Left hindlimb (tissue), 1 donor: Measurements from ENCODE around the gene CRACR2B.

Source experiments
- DNase-seq: peaks from one replicate; pipeline ENCODE4 v3.0.0-alpha.2; 2018

The CRACR2B gene

DNA sequence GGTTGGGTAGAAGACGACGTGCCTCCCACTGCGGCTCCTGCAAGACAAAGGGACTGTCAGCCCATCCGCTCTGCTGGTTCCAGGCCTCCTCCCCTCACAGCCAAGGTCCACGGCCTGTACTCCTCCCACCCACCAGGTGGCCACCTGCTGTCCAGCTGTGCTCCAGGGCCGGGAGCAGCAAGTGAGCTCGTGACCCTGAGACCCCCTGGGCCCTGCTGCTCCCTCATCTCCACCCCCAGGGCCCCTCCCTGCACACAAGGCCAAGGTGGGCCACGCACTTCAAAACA is 42.4 kb downstream of the CRACR2B start:
- no peak for DNase-seq

DNA sequence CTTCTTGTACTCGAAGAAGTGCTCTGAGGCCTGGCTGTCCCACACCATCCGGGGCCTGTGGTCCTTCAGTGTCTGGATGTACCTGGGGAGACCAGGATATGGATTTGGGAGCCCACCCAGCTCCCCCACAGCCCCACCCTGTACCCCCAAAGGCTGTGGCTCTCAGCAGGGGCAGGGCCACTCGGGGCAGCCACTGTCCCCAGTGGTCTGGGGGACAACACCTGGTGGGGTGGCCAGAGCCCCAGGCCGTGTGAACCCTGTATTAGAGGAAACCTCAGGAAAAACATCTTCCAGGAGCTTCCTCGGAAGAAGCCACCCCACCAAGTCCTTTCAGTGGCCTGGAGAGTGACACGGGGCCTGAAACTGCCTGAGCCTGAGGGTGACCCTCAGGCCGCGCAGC is 42.7 kb downstream of the CRACR2B start:
- no peak for DNase-seq

DNA sequence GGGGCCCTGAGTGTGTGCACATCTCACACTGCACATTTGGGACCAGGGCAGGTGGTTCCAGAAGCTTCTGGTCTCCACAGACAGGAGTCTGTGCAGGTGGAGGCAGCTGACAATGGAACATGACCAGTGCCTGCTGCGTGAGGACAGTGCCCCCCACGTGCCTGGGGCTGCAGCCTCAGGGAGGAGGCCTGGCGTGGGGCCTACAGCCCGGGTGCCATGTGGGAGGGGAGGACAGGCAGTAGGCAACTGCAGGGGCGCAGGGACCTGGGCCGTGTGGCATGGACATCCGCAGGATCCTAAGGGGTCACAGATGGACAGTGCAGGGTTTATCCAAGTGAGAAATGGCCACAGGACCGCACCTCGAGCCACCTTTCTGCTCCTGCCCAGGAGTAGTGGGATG is 43.8 kb downstream of the CRACR2B start:
- DNase-seq = no peak

GRCh38 chr11:872799-873198 is 45.1 kb downstream of the CRACR2B start:
- DNase-seq = no peak

- DNase-seq = no peak
These were observed 46.0 kb downstream of the CRACR2B start for GRCh38 chr11:873706-874105.

- no peak for DNase-seq
These were observed 47.5 kb downstream of the CRACR2B start for GRCh38 chr11:875203-875602.

DNA sequence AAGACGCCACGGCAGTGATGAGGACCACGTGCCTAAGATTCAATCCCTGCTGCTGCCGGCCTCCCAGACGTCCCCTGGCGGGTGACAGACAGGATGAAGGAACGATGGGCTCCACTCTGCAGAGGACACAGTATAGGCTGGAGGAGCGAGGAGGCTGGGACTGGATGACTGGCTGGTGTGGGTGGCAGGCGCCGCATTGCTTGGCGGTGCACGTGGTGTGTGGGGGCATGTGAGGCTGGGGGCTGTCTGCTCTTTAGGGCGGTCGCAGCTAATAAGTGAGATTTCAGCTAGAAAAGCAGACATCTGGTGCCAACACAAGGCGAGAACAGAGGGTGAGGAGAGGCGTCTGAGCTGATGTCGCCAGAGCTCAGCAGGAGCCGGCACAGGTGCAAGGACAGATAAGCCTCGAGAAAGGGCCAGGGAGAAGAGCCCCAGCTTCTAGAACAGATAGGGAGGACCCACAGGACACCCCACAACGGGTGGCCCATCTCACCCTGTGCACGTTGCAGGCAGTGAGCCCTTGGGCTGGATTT is 48.1 kb downstream of the CRACR2B start:
- DNase-seq = no peak

GRCh38 chr11:876545-876944 is 48.8 kb downstream of the CRACR2B start:
- no peak for DNase-seq

DNA sequence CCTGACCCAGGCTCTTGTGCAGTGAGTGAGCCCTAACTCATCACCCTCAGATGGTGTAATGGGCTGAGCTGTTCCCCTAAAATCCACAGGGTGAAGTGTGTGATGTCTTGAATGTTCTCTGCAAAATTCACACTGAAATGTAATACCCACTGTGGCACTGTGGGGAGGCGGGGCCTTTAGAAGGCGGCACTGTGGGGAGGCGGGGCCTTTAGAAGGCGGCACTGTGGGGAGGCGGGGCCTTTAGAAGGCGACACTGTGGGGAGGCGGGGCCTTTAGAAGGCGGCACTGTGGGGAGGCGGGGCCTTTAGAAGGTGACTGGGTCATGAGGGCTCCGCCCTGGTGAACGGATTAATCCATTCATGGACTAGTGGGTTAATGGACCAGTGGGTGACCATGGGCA is 49.8 kb downstream of the CRACR2B start:
- DNase-seq = no peak

GRCh38 chr11:880447-880846 is 52.7 kb downstream of the CRACR2B start:
- no peak for DNase-seq
